Right cardiac atrium (tissue), 5 donors: ENCODE measurements around the gene PACS1. TPM values are rescaled to one million over a fixed set of nuclear protein-coding genes. Genes with fewer than 3 reads are reported as not detected.

Experiments used
- ATAC-seq, 2 donors: fragments of 200-7000 bp; cut with Tn5 transposase; one replicate each; pipeline versions ENCODE4 v1.8.0 to v1.9.1; 2020; ENCODE audit warnings: moderate library complexity in 2 of 2, mild to moderate bottlenecking in 1 of 2
- DNase-seq, 3 donors: peaks; one replicate each; pipeline ENCODE4 v3.0.0-alpha.2; 2020
- H3K27ac ChIP-seq: one replicate; pipeline ENCODE4 v1.5.1; 2013; ENCODE audit warnings: mild to moderate bottlenecking, low read length, control low read depth, moderate library complexity
- H3K27me3 ChIP-seq: one replicate; pipeline ENCODE4 v1.6.1; 2013; ENCODE audit not compliant: control insufficient read depth, insufficient read depth
- H3K4me1 ChIP-seq: one replicate; pipeline ENCODE4 v1.6.1; 2013; ENCODE audit warnings: low read length; ENCODE audit not compliant: control insufficient read depth, insufficient read depth
- H3K4me3 ChIP-seq: one replicate; pipeline ENCODE4 v1.5.1; 2013; ENCODE audit warnings: low read length, control low read depth
- H3K9me3 ChIP-seq: one replicate; pipeline ENCODE4 v1.6.1; 2013; ENCODE audit warnings: low read length; ENCODE audit not compliant: control insufficient read depth
- WGBS: extraction: QIAGEN DNeasy Blood & Tissue Kit; methylation state at CpG from one replicate; pipeline ENCODE4 v1.1.7; 2013; 5-methylcytosine and 5-hydroxymethylcytosine counted together
- intact Hi-C, 4 donors: fragments of 100-400 bp; cut with DNase I; formaldehyde crosslinking; loops; one replicate each; pipeline versions ENCODE4 v1.11.0 to v1.14.0; 2022 to 2023
- polyA plus RNA-seq: library from polyadenylated mRNA; stranded (reverse); fragments of 200-250 nt; gene quantifications from one replicate; pipeline ENCODE4 v1.2.3, GENCODE V29; 2013
- total RNA-seq, 4 donors: library from RNA; stranded (reverse); fragmentation: NEBNext Ultra II Directional; extraction: Animal tissue kit (Norgen Biotek cat#: 25700); gene quantifications; one replicate each; pipeline ENCODE4 v1.2.1, GENCODE V29; 2021
- donor health status: healthy with polysubstance abuse.
- donor health status: DM: no; HTN: yes; CAD: no.
- donor health status: DM: no; HTN: no; CAD: no.
- donor health status: DM: no; HTN: yes; CAD: no; lungs with severe emphysema.
- donor health status: DM: yes; HTN: yes; CAD: no.

Gene PACS1
- total and polyA plus RNA-seq, 5 donors: 30.9 to 82.5 (median 52.0) TPM

GRCh38 chr11:66126808-66127555 is 56.9 kb downstream of the PACS1 start:
- H3K4me3 ChIP-seq: no peak overlapping the region
- H3K9me3 ChIP-seq: no peaks in the 10 kb centered on the region
- peak overlapping the region; percentile 76 for H3K27ac ChIP-seq
- no peaks in the 10 kb centered on the region for H3K27me3 ChIP-seq
- WGBS: 20% methylated on average over 14 of the region's 14 CpGs
- intact Hi-C loops: loop anchor here in 2 of 4 donors (5.0 to 10.0 kb wide), 2 partner anchors 52 to 60 kb away; partner anchors contain the start of gene PACS1 (in 1 of the 2)
- DNase-seq (peak; percentile 59 to 80 (median 73)), ATAC-seq (peak; percentile 95 to 96)
- peaks cover 4% of the 10 kb centered on the region for H3K4me1 ChIP-seq

GRCh38 chr11:66130978-66131377 is 60.9 kb downstream of the PACS1 start:
- Histone ChIP-seq H3K9me3 (no peaks in the 10 kb centered on the region), H3K4me3 (no peak overlapping the region), H3K27ac (no peak overlapping the region), H3K27me3 (no peaks in the 10 kb centered on the region), H3K4me1 (peaks cover 6% of the 10 kb centered on the region)
- 81% methylated on average over 3 of the region's 3 CpGs for WGBS
- no peak for DNase-seq
- no peak for ATAC-seq
- intact Hi-C loops: no loop called here

DNA sequence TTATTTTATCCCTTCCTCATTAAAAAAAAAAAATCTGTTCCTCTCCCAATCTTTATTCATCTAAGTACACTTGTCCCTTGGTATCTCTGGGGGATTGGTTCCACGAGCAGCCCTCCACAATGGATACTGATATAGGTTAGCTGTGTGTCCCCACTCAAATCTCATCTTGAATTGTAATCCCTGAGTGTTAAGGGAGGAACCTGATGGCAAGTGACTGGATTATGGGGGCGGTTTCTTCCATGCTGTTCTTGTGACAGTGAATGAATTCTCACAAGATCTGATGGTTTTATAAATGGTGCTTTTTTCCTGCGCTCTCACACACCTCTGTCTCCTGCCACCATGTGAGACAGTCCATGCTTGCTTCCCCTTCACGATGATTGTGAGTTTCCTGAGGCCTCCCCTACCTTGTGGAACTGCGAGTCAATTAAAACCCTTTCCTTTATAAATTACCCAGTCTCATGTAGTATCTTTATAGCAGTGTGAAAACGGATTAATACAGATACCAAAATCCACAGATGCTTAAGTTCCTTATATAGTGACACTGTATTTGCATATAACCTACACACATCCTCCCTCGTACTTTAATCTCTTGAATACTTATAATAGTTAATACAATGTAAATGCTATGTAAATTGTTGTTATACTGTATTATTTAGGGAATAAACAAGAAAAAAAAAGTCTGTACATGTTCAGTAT is 62.0 kb downstream of the PACS1 start:
- peaks cover 3% of the 10 kb centered on the region for H3K4me1 ChIP-seq
- ATAC-seq (no peak), DNase-seq (no peak)
- H3K4me3 ChIP-seq: no peak overlapping the region
- no peaks in the 10 kb centered on the region for H3K9me3 ChIP-seq
- intact Hi-C loops: no loop called here
- H3K27me3 ChIP-seq: no peaks in the 10 kb centered on the region
- H3K27ac ChIP-seq: no peak overlapping the region
- WGBS: 81% methylated on average over 7 of the region's 7 CpGs

GRCh38 chr11:66133216-66133775 is 63.2 kb downstream of the PACS1 start:
- no peak for ATAC-seq
- Histone ChIP-seq H3K27me3 (no peaks in the 10 kb centered on the region), H3K4me1 (peaks cover 3% of the 10 kb centered on the region), H3K4me3 (no peak overlapping the region), H3K27ac (no peak overlapping the region), H3K9me3 (no peaks in the 10 kb centered on the region)
- 75% methylated on average over 6 of the region's 6 CpGs for WGBS
- no peak for DNase-seq
- intact Hi-C loops: no loop called here

GRCh38 chr11:66136752-66137123 is 66.7 kb downstream of the PACS1 start:
- Histone ChIP-seq H3K27ac (no peak overlapping the region), H3K4me1 (peaks cover 3% of the 10 kb centered on the region), H3K4me3 (no peak overlapping the region), H3K27me3 (no peaks in the 10 kb centered on the region), H3K9me3 (no peaks in the 10 kb centered on the region)
- 78% methylated on average over 5 of the region's 5 CpGs for WGBS
- intact Hi-C loops: no loop called here
- ATAC-seq (no peak), DNase-seq (no peak)

- DNase-seq (no peak), ATAC-seq (no peak)
- intact Hi-C loops: no loop called here
- Histone ChIP-seq H3K4me3 (no peak overlapping the region), H3K9me3 (no peaks in the 10 kb centered on the region), H3K4me1 (no peaks in the 10 kb centered on the region), H3K27me3 (no peaks in the 10 kb centered on the region), H3K27ac (no peak overlapping the region)
- WGBS: 90% methylated on average over 7 of the region's 7 CpGs
These were observed 69.8 kb downstream of the PACS1 start for GRCh38 chr11:66139817-66140404.

DNA sequence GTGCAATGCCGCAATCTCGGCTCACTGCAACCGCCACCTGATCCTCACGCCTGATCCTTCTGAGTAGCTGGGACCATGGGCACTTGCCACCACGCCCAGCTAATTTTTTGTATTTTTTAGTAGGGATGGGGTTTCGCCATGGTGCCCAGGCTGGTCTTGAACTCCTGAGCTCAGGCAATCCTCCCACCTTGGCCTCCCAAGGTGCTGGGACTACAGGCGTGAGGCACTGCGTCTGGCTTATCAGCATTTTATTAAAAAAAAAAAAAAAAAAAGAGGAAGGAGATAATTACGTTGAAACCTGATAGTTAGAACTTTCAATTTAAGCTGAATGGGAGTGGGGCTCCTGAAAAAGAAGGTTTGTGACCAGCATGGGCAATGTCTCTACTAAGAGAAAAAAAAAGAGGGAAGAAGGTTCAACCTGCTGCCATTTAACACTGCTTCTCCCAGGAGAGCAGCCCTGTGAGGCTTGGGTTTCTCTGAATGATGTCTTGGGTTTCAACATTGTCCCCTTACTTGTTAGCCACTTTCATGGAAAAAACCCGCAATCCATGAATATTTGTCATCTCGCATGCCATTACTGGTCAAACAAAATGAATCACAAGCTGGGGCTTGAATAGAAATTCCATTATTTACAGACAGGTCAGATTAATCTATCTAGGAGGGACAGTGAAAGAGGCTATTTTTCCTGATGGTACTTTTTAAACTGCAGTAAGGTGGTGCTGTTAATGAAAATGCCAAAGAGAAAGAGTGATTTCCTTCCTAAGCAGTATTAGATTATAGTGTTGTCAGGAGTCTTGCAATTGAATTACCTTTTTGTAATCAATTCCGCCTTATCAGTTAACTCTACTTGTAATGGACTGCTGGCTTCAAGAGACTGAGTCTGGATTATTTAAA is 72.5 kb downstream of the PACS1 start:
- Histone ChIP-seq H3K27ac (no peak overlapping the region), H3K4me3 (no peak overlapping the region), H3K4me1 (no peaks in the 10 kb centered on the region), H3K27me3 (no peaks in the 10 kb centered on the region), H3K9me3 (no peaks in the 10 kb centered on the region)
- ATAC-seq: no peak
- WGBS: 87% methylated on average over 12 of the region's 12 CpGs
- intact Hi-C loops: no loop called here
- no peak for DNase-seq

DNA sequence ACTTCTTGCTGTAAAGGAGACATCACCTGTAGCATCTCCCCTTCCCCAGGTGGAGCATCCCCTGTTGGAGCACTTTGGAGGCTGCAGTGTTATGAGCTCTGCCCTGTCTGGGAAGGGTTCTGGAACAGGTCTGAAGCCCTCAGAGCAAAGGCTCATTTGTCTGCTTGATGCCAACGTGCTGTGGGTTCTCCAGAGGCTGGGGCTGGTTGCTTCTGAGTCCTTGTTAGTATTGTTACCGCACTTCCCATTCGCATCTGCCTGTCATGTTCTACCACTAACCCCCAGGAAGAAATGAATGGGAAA is 73.1 kb downstream of the PACS1 start:
- intact Hi-C loops: no loop called here
- DNase-seq: no peak
- no peak overlapping the region for H3K27ac ChIP-seq
- 93% methylated on average over 3 of the region's 3 CpGs for WGBS
- H3K9me3 ChIP-seq: no peaks in the 10 kb centered on the region
- H3K4me3 ChIP-seq: no peak overlapping the region
- no peaks in the 10 kb centered on the region for H3K4me1 ChIP-seq
- ATAC-seq: no peak
- no peaks in the 10 kb centered on the region for H3K27me3 ChIP-seq

DNA sequence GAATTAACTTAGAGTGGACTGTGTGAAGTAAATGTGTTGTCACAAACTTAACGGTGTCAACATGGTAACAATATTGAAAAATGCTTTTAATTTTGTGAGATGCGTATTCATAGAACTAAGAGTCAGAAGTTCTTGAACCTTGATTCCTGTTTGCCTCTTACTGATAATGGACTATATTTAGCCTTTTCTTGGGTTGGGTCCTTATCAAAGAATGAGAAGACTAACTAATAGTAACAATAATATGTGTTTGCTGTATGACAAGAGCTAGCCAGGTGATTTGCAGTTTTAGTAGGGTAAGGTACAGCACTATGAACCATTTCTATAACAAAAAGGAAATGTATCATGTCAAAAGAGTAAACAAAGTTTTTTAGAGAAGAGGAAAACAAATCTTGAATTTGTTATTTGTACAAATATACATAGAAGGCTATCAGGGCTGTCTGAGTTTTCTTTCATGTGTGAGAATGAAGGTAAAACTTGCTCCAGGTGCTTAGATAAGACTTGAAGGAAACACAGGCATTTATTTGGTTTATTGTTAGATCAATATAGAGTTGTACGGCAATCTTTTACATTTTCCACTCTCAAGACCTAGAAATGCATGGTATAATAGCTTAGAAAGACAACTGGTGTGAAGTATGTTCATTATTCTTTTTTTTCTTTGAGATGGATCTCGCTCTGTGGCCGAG is 74.1 kb downstream of the PACS1 start:
- Histone ChIP-seq H3K9me3 (no peaks in the 10 kb centered on the region), H3K27me3 (no peaks in the 10 kb centered on the region), H3K4me1 (no peaks in the 10 kb centered on the region), H3K27ac (no peak overlapping the region), H3K4me3 (no peak overlapping the region)
- intact Hi-C loops: no loop called here
- no peak for ATAC-seq
- DNase-seq: no peak
- WGBS: 92% methylated on average over 5 of the region's 5 CpGs

- H3K27me3 ChIP-seq: no peaks in the 10 kb centered on the region
- H3K4me1 ChIP-seq: peaks cover 2% of the 10 kb centered on the region
- DNase-seq (no peak), ATAC-seq (no peak)
- H3K27ac ChIP-seq: no peak overlapping the region
- intact Hi-C loops: no loop called here
- no peaks in the 10 kb centered on the region for H3K9me3 ChIP-seq
- H3K4me3 ChIP-seq: no peak overlapping the region
These were observed 76.0 kb downstream of the PACS1 start for GRCh38 chr11:66146074-66146473.
